CMK (cell line): Measurements from ENCODE around the gene SEMA3G.

ENCODE experiments used
- DNase-seq: peaks from one replicate; pipeline ENCODE4 v3.0.0-alpha.2; 2010; ENCODE audit warnings: low read depth

The SEMA3G gene

DNA sequence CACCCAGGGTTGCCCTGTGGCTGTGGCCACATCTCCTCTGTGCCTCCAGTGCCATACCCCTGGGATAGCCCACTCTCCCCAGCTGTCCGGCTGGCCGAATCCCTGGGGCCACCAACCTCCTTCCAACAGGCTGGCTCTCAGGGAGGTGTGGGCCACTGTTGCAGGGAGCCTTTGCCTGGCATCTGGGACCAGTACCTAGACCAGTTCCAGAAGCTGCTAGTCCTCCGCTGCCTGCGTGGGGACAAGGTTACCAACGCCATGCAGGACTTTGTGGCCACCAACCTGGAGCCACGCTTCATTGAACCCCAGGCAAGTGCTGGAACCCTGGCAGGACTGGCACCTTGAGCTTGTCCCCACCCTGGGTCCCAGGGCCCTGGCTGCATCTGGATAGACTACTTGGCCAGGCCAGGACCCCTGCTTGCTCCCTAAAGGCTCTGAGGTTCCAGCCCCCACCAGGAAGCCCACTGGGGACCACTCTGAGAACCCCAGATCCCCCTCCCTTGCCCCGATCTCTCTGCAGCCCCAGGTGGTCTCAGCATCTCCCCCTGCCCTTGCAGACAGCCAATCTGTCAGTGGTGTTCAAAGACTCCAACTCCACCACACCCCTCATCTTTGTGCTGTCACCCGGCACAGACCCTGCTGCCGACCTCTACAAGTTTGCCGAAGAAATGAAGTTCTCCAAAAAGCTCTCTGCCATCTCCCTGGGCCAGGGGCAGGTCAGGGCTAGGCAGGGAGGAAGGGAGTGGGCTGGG, 50.0 kb downstream of the SEMA3G start:
- no peak for DNase-seq

DNA sequence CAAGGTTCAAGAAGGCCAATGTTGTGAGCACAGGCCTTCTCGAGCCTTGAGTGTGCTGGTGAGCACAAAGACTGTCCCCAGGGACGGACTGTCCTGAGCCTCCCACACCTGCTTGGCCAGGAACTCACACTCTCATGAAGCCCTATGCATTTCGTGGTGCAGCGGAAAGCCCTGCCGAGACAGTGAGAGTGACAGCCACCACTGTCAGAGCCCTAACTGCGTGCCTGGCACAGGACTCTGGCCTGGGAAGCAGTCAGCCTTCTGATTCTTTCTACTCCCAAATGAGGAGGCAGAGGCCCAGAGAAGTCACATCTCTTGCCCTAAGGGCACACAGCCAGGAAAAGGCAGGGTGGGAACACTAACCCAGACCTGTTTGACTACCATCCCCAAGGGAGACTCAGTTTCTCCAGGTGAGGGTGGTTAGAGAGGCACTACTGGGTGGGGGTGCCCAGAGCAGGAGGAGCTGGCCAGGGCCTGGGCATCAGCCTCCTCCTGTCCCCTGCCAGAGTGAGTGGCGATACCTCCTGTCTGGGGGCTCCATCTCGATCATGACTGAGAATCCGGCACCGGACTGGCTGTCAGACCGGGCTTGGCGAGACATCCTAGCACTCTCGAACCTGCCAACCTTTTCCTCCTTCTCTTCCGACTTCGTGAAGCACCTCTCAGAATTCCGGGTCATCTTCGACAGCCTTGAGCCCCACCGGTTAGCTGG, 50.8 kb downstream of the SEMA3G start:
- no peak for DNase-seq

DNA sequence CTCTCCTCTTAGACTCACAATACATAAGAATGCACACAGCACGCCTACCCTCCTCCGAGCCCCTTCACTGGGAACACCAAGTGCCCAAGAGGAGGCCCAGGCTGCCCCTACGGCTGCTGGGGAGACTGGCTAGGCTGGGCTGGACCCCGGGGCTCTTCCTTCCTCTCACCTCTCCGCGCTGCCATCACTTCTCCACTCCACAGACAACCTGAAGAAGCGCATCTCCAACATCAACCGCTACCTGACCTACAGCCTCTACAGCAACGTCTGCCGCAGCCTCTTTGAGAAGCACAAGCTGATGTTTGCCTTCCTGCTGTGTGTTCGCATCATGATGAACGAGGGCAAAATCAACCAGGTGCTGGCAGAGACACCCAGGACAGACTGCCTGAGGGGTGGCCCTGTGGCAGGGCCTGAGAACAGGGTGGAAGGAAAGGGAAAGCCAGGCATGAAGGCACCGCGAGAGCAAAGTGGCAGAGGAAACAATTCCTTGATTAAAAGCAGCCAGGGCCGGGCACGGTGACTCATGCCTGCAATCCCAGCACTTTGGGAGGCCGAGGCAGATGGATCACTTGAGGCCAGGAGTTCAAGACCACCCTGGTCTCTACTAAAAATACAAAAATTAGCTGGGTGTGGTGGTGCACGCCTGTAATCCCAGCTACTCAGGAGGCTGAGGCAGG, 51.6 kb downstream of the SEMA3G start:
- DNase-seq = no peak

DNA sequence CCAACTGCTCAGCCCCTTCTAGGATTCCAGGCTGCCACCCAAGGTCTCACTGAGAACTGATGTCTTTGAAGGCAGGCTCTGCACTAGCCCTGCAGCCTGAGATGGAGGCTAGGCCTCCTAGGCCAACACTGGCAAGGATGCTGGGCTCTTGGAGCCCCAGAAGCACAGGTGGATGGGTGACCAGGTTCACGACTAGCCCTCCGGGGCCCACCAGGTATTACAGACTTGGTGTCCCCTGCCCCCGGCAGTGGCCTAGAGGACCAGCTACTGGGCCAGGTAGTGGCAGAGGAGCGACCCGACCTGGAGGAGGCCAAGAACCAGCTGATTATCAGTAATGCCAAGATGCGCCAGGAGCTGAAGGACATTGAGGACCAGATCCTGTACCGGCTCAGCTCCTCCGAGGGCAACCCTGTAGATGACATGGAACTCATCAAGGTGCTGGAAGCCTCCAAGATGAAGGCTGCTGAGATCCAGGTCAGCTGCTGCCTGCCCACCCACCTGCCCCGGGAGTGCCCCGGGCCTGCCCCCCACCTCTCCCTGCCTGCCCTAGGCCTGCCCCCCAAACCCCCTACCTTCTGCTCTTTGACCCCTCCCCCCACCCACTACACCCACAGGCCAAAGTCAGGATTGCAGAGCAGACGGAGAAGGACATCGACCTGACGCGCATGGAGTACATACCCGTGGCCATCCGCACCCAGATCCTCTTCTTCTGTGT, 52.5 kb downstream of the SEMA3G start:
- no peak for DNase-seq

DNA sequence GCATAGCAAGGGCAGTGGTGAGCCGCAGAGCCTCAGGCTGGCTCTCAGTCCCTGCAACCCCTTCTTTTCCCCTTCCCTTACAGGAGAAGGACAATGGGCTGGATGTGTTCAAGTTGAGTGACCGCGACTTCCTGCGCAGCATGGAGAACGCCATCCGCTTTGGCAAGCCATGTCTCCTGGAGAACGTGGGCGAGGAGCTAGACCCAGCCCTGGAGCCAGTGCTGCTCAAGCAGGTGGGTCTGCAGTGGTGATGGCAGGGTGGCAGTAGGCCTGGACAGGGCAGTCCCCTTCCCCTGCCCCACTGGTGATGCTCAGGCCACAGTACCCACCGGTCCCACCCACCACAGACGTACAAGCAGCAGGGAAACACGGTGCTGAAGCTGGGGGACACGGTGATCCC, 53.8 kb downstream of the SEMA3G start:
- DNase-seq = no peak

DNA sequence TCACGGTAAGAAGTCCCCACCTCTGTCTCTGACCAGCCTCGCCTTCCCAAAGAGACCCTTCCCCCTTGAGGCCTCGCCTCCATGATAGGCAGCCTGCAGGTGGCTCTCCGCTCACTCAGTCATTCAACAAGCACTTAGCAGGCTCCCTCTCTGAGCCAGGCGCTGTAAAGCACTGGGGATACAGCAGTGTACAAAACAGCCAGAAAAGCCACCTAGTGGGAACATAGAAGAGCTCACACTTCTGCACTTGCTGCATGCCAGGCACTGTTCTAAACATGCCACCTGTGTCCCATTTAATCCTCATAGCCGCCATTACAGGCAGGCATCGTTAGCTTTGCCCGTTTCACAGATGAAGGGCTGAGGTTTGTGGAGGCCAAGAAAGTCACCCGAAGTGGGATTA, 56.0 kb downstream of the SEMA3G start:
- no peak for DNase-seq

DNA sequence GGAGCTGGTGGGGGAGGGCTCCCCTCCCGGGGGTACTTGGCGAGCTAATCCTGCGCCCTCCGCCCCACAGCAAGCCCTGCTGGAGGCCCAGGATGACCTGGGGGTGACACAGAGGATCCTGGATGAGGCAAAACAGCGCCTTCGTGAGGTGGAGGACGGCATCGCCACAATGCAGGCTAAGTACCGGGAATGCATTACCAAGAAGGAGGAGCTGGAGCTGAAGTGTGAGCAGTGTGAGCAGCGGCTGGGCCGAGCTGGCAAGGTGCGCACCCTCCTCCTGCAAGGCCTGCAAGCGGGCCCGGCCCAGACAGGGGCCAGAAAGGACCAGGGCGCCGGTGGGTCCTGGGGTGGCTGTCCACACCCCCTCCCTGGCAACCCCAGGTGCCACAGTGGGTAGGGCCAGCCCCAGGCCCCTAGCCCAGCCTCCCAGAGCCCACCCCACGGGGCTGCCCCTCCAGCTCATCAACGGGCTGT, 56.5 kb downstream of the SEMA3G start:
- no peak for DNase-seq

DNA sequence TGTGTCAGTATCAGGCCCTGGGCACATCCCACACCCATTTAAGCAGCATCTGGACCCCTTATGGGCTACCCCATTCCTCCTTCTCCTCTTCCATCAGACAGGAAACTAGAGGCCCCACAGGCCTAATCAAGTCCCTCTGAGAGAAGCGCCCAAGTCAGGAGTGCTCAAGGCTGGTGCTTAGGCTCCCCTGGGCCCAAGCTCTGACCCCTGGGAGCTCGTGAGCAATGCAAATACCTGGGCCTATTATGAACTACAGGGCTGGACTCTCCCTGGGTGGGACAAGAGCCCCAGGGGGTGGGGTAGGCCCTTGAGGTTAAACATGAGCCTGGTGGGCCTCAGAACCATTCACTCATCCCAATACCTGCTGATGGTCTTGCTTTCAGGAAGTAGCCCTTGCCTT, 57.4 kb downstream of the SEMA3G start:
- DNase-seq = no peak

DNA sequence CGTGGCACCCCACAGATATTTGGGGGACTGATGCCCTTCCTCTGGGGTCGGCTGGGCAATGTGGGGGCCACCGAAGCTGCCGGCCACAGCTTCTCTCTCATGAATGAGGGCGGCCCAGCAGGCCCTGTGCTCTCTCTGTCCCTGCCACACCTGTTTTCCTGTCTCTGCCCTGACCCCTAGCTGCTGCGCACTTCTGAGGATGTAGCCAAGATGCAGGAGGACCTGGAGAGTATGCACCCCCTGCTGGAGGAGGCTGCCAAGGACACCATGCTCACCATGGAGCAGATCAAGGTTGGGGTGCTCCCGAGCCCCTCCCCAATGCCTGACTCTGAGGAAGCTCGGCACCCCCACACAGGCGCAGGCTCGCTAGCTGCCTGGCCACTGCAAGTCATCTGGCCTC, 59.7 kb downstream of the SEMA3G start:
- no peak for DNase-seq

DNA sequence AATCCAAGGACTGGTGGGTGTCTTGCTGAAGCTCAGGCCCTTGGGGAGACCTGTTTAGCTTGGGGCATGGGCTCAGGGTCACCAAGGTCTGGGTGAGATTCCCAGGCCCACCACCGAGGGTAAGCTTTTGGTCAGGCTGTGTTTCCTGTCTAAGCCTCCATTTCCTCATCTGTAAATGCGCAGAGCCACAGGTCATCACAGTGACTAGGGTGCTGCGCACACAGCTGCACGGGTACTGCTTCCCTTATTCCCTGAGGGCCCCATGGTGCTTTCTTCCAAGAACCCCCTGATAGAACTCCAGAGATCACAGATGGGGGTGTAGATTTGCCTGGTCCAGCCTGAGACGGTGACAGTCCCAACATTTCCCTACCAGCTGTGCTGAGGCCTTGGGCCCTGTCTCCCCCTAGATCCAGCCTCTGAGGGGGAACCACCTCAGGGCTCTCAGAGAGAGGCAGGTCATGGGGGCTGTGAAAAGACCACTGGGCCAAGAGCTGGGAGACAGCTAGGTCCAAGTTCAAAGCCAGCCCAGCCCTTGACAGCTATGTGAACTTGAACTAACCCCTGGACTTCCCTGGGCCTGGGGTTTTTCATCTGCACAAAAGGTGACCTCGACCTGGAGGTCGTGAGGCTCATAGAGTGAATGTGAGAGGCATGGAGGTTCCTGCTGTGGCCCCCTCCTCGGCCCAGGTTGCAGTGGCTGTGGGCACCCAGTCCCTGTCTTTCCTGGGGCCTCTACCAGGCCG, 60.7 kb downstream of the SEMA3G start:
- no peak for DNase-seq

DNA sequence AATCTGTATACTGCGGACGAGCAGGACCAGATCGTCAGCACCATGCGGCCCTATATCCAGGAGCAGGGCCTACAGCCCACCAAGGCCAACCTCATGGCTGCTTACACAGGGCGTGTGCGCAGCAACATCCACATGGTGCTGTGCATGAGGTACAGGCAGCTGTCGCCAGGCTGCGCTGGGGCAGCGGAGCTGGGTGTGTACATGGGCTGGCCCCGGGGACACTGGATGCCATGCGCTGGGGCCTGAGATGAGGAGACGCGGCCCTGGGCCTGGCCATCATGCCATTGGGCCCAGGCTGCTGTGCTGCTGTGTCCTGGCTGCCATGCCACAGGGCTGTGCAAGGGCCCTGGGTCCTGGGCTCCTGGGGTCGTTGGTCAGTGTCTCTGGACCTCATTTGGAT, 61.5 kb downstream of the SEMA3G start:
- DNase-seq = no peak
